Ovary (tissue), 3 donors: ENCODE data around the gene CDKAL1.

Experiments
- CTCF ChIP-seq, 3 donors: fragments of 450-650 bp in 2 of 3; fragments of 200-600 bp in 1 of 3; IDR thresholded peaks; one replicate each; pipeline versions ENCODE4 v1.5.1 to v1.8.0; 2016 to 2022; ENCODE audit warnings: antibody characterized with exemption in 3 of 3, mild to moderate bottlenecking in 1 of 3
- EP300 ChIP-seq: sonication (generic); formaldehyde crosslinking; IDR thresholded peaks from one replicate; pipeline ENCODE4 v1.6.1; 2017; ENCODE audit warnings: antibody characterized with exemption
- donor health status: DM: no; HTN: no; CAD: no.

- TF ChIP-seq CTCF (IDR thresholded peaks at IDR 0.05) (no peak), EP300 (no peak)
These were observed 217.2 kb downstream of the CDKAL1 start for GRCh38 chr6:20751293-20751935.
